Neural progenitor cell (in vitro differentiated cells): ENCODE data around the gene MED27. TPM values are rescaled to one million over a fixed set of nuclear protein-coding genes. Genes with fewer than 3 reads are reported as not detected.

Experiments
- DNase-seq: peaks from one replicate; pipeline ENCODE4 v3.0.0-alpha.2; 2016; ENCODE audit warnings: low spot score
- H2AFZ ChIP-seq: fragments of 200-600 bp; sonication (generic); replicated peaks from 2 replicates; pipeline ENCODE4 v1.6.1; 2016; ENCODE audit warnings: antibody characterized with exemption
- H3F3A ChIP-seq: fragments of 200-600 bp; sonication (generic); 2 replicates; pipeline ENCODE4 v1.6.1; 2016; ENCODE audit warnings: antibody characterized with exemption, low read depth
- H3K27ac ChIP-seq: fragments of 200-600 bp; sonication (generic); 2 replicates; pipeline ENCODE4 v1.5.1; 2016; ENCODE audit warnings: mild to moderate bottlenecking
- H3K27me3 ChIP-seq: fragments of 200-600 bp; sonication (generic); 2 replicates; pipeline ENCODE4 v1.6.1; 2016; ENCODE audit warnings: mild to moderate bottlenecking, moderate library complexity
- H3K36me3 ChIP-seq: fragments of 200-600 bp; sonication (generic); 2 replicates; pipeline ENCODE4 v1.5.1; 2016
- H3K4me1 ChIP-seq: fragments of 200-600 bp; sonication (generic); 2 replicates; pipeline ENCODE4 v1.6.1; 2016; ENCODE audit warnings: mixed run types
- H3K4me2 ChIP-seq: fragments of 200-600 bp; sonication (generic); 2 replicates; pipeline ENCODE4 v1.6.1; 2016
- H3K4me3 ChIP-seq: fragments of 200-600 bp; sonication (generic); 2 replicates; pipeline ENCODE4 v1.5.1; 2016
- H3K79me2 ChIP-seq: fragments of 200-600 bp; sonication (generic); 2 replicates; pipeline ENCODE4 v1.6.1; 2016; ENCODE audit warnings: low read depth
- H3K9ac ChIP-seq: fragments of 200-600 bp; sonication (generic); 2 replicates; pipeline ENCODE4 v1.6.1; 2016
- H3K9me3 ChIP-seq: fragments of 200-600 bp; sonication (generic); 2 replicates; pipeline ENCODE4 v1.5.1; 2016; ENCODE audit warnings: low read depth
- H4K20me1 ChIP-seq: fragments of 200-600 bp; sonication (generic); 2 replicates; pipeline ENCODE4 v1.6.1; 2016; ENCODE audit warnings: low read depth
- H3K27ac Mint-ChIP-seq: 3 replicates; pipeline ENCODE4 v1.8.0; 2021; ENCODE audit warnings: mixed read lengths
- H3K27me3 Mint-ChIP-seq: 2 replicates; pipeline ENCODE4 v1.8.0; 2022; ENCODE audit warnings: low read depth, mild to moderate bottlenecking, inconsistent platforms, moderate library complexity, mixed read lengths; ENCODE audit not compliant: insufficient read depth
- H3K36me3 Mint-ChIP-seq: 3 replicates; pipeline ENCODE4 v1.8.0; 2021; ENCODE audit warnings: mixed read lengths
- H3K4me1 Mint-ChIP-seq: 3 replicates; pipeline ENCODE4 v1.8.0; 2021; ENCODE audit warnings: mixed read lengths
- H3K4me3 Mint-ChIP-seq: 3 replicates; pipeline ENCODE4 v1.8.0; 2021; ENCODE audit warnings: mild to moderate bottlenecking, moderate library complexity, mixed read lengths
- H3K9me3 Mint-ChIP-seq: 3 replicates; pipeline ENCODE4 v1.8.0; 2020; ENCODE audit warnings: mixed read lengths
- CTCF ChIP-seq: fragments of 200-600 bp; sonication (generic); IDR thresholded peaks from 2 replicates; pipeline ENCODE4 v1.5.1; 2017; ENCODE audit warnings: antibody characterized with exemption, mild to moderate bottlenecking
- EZH2 ChIP-seq: fragments of 200-600 bp; sonication (generic); IDR thresholded peaks from 2 replicates; pipeline ENCODE4 v1.6.1; 2017; ENCODE audit warnings: antibody characterized with exemption, mild to moderate bottlenecking, moderate library complexity
- EZH2phosphoT487 ChIP-seq: fragments of 200-600 bp; sonication (generic); IDR thresholded peaks from 2 replicates; pipeline ENCODE4 v1.6.1; 2017; ENCODE audit warnings: antibody characterized with exemption
- total RNA-seq: library from RNA; depleted of rRNA; stranded (reverse); fragments of >200 nt; gene quantifications from 2 replicates; pipeline ENCODE4 v1.2.3, GENCODE V29; 2015; ENCODE audit warnings: low replicate concordance

The MED27 gene
- total RNA-seq: 15.1 and 25.1 TPM in 2 replicates

- H4K20me1 ChIP-seq: peaks cover 19% of the 10 kb centered on the region
- peak within 1 kb of the TSS; percentile 88 for H3K4me3 ChIP-seq
- H3K9ac ChIP-seq: peak within 1 kb of the TSS; percentile 87
- peak within 1 kb of the TSS; percentile 89 for H3K27ac Mint-ChIP-seq
- H3K9me3 ChIP-seq: no peaks in the 10 kb centered on the region
- peak; percentile 96 for DNase-seq
- peak within 1 kb of the TSS; percentile 64 for H2AFZ ChIP-seq
- peak within 1 kb of the TSS; percentile 99 for H3K4me3 Mint-ChIP-seq
- H3K79me2 ChIP-seq: peaks cover 40% of the 10 kb centered on the region
- H3K4me2 ChIP-seq: peak within 1 kb of the TSS; percentile 96
- H3F3A ChIP-seq: peaks cover 5% of the 10 kb centered on the region
- peaks cover 2% of the 10 kb centered on the region for H3K36me3 Mint-ChIP-seq
- H3K27me3 ChIP-seq: no peaks in the 10 kb centered on the region
- no peaks in the 10 kb centered on the region for H3K9me3 Mint-ChIP-seq
- TF ChIP-seq CTCF (no peak), EZH2 (no peak), EZH2phosphoT487 (no peak)
- H3K36me3 ChIP-seq: no peaks in the 10 kb centered on the region
- H3K4me1 Mint-ChIP-seq: peaks cover 23% of the 10 kb centered on the region
- H3K4me1 ChIP-seq: peaks cover 10% of the 10 kb centered on the region
- peaks cover 4% of the 10 kb centered on the region for H3K27me3 Mint-ChIP-seq
- H3K27ac ChIP-seq: no peak within 1 kb of the TSS
Measured at GRCh38 chr9:132079391-132080091, at the start of gene MED27. Gene MED27 (minus strand): TSS chr9:132079867. CDS start chr9:132079844, 23 bp downstream.

GRCh38 chr9:132127888-132128534, 48.3 kb upstream of the MED27 start:
- DNase-seq: no peak
- Histone ChIP-seq H3K4me1 (peaks cover 8% of the 10 kb centered on the region), H4K20me1 (no peaks in the 10 kb centered on the region), H3K9ac (no peak overlapping the region), H3K27me3 (peaks cover 33% of the 10 kb centered on the region), H3K27ac (no peak overlapping the region), H3K4me2 (no peak overlapping the region), H3K36me3 (no peaks in the 10 kb centered on the region), H3K4me3 (no peak overlapping the region), H3F3A (no peaks in the 10 kb centered on the region), H3K79me2 (no peaks in the 10 kb centered on the region), H3K9me3 (no peaks in the 10 kb centered on the region), H2AFZ (no peak overlapping the region)
- Mint-ChIP-seq H3K9me3 (no peaks in the 10 kb centered on the region), H3K4me1 (peaks cover 7% of the 10 kb centered on the region), H3K27ac (no peak overlapping the region), H3K4me3 (no peak overlapping the region), H3K36me3 (no peaks in the 10 kb centered on the region), H3K27me3 (peaks cover 27% of the 10 kb centered on the region)
- TF ChIP-seq EZH2phosphoT487: no peak
- no peak for TF ChIP-seq CTCF
- no peak for TF ChIP-seq EZH2

GRCh38 chr9:132126680-132127236, 47.1 kb upstream of the MED27 start:
- H3K27me3 Mint-ChIP-seq: peaks cover 25% of the 10 kb centered on the region
- no peak overlapping the region for H3K27ac Mint-ChIP-seq

More at GRCh38 chr9:132126680-132127236, 47.1 kb upstream of the MED27 start:
- Mint-ChIP-seq H3K4me3 (no peak overlapping the region), H3K4me1 (peaks cover 7% of the 10 kb centered on the region), H3K9me3 (no peaks in the 10 kb centered on the region), H3K36me3 (no peaks in the 10 kb centered on the region)
- Histone ChIP-seq H3K79me2 (no peaks in the 10 kb centered on the region), H3K4me3 (no peak overlapping the region), H3K36me3 (no peaks in the 10 kb centered on the region), H3K4me2 (no peak overlapping the region), H4K20me1 (no peaks in the 10 kb centered on the region), H2AFZ (no peak overlapping the region), H3K27me3 (peaks cover 33% of the 10 kb centered on the region), H3K27ac (no peak overlapping the region), H3K4me1 (peaks cover 8% of the 10 kb centered on the region), H3K9me3 (no peaks in the 10 kb centered on the region), H3K9ac (no peak overlapping the region), H3F3A (no peaks in the 10 kb centered on the region)
- TF ChIP-seq EZH2phosphoT487 (no peak), EZH2 (no peak), CTCF (no peak)
- no peak for DNase-seq
